HG02642 (cell line): ENCODE measurements around the gene BBIP1.

ENCODE experiments used
- ATAC-seq: cut with Tn5 transposase; IDR thresholded peaks from one replicate; pipeline ENCODE4 v1.9.1; 2021; ENCODE audit warnings: mild to moderate bottlenecking; ENCODE audit not compliant: unreplicated experiment, poor library complexity

Gene BBIP1

DNA sequence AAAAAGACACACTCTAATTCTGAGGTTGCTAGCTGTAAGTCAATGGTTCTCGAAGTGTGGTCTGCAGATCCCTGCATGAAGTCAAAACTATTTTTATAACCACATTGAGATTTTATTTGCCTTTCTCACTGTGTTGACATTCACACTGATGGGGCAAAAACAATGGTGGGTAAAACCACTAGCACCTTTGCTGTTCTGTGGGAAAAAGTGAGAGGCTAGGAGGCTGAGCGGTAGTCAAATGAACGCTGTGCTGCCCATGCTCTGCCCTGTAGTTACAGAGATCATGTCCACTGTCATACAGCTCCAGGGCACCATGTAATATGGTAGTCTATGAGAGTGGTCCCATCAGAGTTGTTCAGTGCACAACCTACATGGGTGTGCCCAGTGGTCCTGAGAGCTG, 68.9 kb downstream of the BBIP1 start:
- no peak for ATAC-seq
